NCI-H226 (cell line): ENCODE measurements around the gene DNMT3L.
"Not testable (repeated sequence)": the region's sequence is repeated elsewhere in the genome, so short reads cannot be mapped to it uniquely, and the experiment has no call there.

Experiments used
- DNase-seq: peaks from one replicate; pipeline ENCODE4 v3.0.0-alpha.2; 2015

DNMT3L gene

GRCh38 chr21:44261675-44262295 lies at the start of gene DNMT3L:
Gene DNMT3L, minus strand, starts transcription at chr21:44261897. Its CDS starts 638 bp downstream, at chr21:44261259.
- no peak for DNase-seq

GRCh38 chr21:44310628-44311507 lies 49.2 kb upstream of the DNMT3L start:
- no peak for DNase-seq

- no peak for DNase-seq
Observed at GRCh38 chr21:44306936-44307704, 45.4 kb upstream of the DNMT3L start.

GRCh38 chr21:44305691-44306090 lies 44.0 kb upstream of the DNMT3L start:
- no peak for DNase-seq

GRCh38 chr21:44304877-44305293 lies 43.2 kb upstream of the DNMT3L start:
- DNase-seq: no peak

GRCh38 chr21:44304011-44304616 lies 42.4 kb upstream of the DNMT3L start:
- DNase-seq: no peak

GRCh38 chr21:44303490-44303981 lies 41.8 kb upstream of the DNMT3L start:
- DNase-seq: no peak

- not testable (repeated sequence) for DNase-seq
Observed at GRCh38 chr21:44302573-44303401, 41.1 kb upstream of the DNMT3L start.

- no peak for DNase-seq
Observed at GRCh38 chr21:44301961-44302406, 40.3 kb upstream of the DNMT3L start.

GRCh38 chr21:44301141-44301540 lies 39.4 kb upstream of the DNMT3L start:
- no peak for DNase-seq

- peak; percentile 47 for DNase-seq
Observed at GRCh38 chr21:44300262-44300959, 38.7 kb upstream of the DNMT3L start.

- peak; percentile 78 for DNase-seq
Observed at GRCh38 chr21:44299458-44300261, 38.0 kb upstream of the DNMT3L start, which contains the start of gene PFKL. Gene PFKL, plus strand, starts transcription at chr21:44300053. Its CDS starts 53 bp downstream, at chr21:44300106.

- DNase-seq: no peak
Observed at GRCh38 chr21:44299085-44299457, 37.4 kb upstream of the DNMT3L start.

- no peak for DNase-seq
Observed at GRCh38 chr21:44298301-44298700, 36.6 kb upstream of the DNMT3L start.

GRCh38 chr21:44297525-44298290 lies 36.0 kb upstream of the DNMT3L start:
- DNase-seq: peak; percentile 49

- DNase-seq: no peak
Observed at GRCh38 chr21:44296916-44297315, 35.2 kb upstream of the DNMT3L start.

- no peak for DNase-seq
Observed at GRCh38 chr21:44296103-44296519, 34.4 kb upstream of the DNMT3L start.

GRCh38 chr21:44295646-44296045 lies 33.9 kb upstream of the DNMT3L start:
- DNase-seq: no peak

GRCh38 chr21:44295163-44295573 lies 33.5 kb upstream of the DNMT3L start:
- no peak for DNase-seq
